ENCODE data around the gene GIT1. TPM values are rescaled to one million over a fixed set of nuclear protein-coding genes. Genes with fewer than 3 reads are reported as not detected.

GIT1 gene
- total and polyA plus RNA-seq, 11 donors, result 23.0 to 52.9 (median 31.4) TPM

- H3K9me3 ChIP-seq, result no peaks in the 10 kb centered on the region
- ATAC-seq (no peak), DNase-seq (no peak)
- TF ChIP-seq CTCF (IDR thresholded peaks at IDR 0.05) (no peak), POLR2A (IDR thresholded peaks at IDR 0.05) (no peak)
- intact Hi-C loops (cut with DNase I), result no loop called here
- no peak overlapping the region for H3K27ac ChIP-seq
- H3K4me1 ChIP-seq, result peaks cover 0 to 22% (median 4%) of the 10 kb centered on the region in 12 donors
- H3K27me3 ChIP-seq, result no peaks in the 10 kb centered on the region
- H3K36me3 ChIP-seq, result peaks cover 0 to 3% (median 0%) of the 10 kb centered on the region in 9 donors
- H3K4me3 ChIP-seq, result no peak overlapping the region
These were observed 31.7 kb downstream of the GIT1 start for GRCh38 chr17:29557739-29558116.

- intact Hi-C loops (cut with DNase I), result no loop called here
These were observed 32.2 kb downstream of the GIT1 start for GRCh38 chr17:29557085-29557738.

GRCh38 chr17:29555840-29556239 is 33.6 kb downstream of the GIT1 start:
- no peaks in the 10 kb centered on the region for H3K27me3 ChIP-seq
- 82 to 87% (median 85%) methylated on average over 3 of the region's 3 CpGs for WGBS, 4 donors
- peaks cover 0 to 3% (median 0%) of the 10 kb centered on the region in 12 donors for H3K4me1 ChIP-seq
- no peak overlapping the region for H3K4me3 ChIP-seq
- TF ChIP-seq POLR2A (IDR thresholded peaks at IDR 0.05) (no peak), CTCF (IDR thresholded peaks at IDR 0.05) (no peak)
- no peak overlapping the region for H3K27ac ChIP-seq
- ATAC-seq, result no peak
- no peak for DNase-seq
- no peaks in the 10 kb centered on the region for H3K36me3 ChIP-seq
- no peaks in the 10 kb centered on the region for H3K9me3 ChIP-seq
- intact Hi-C loops (cut with DNase I), result no loop called here

More at GRCh38 chr17:29557085-29557738, 32.2 kb downstream of the GIT1 start:
- TF ChIP-seq POLR2A (IDR thresholded peaks at IDR 0.05), result no peak
- TF ChIP-seq CTCF (IDR thresholded peaks at IDR 0.05), result no peak
- no peak overlapping the region for H3K27ac ChIP-seq
- no peaks in the 10 kb centered on the region for H3K27me3 ChIP-seq
- no peaks in the 10 kb centered on the region for H3K9me3 ChIP-seq
- DNase-seq, result no peak
- peaks cover 0 to 3% (median 0%) of the 10 kb centered on the region in 9 donors for H3K36me3 ChIP-seq
- WGBS, 4 donors, result 89 to 95% (median 91%) methylated on average over 1 of the region's 1 CpG
- peaks cover 0 to 16% (median 4%) of the 10 kb centered on the region in 12 donors for H3K4me1 ChIP-seq
- H3K4me3 ChIP-seq, result no peak overlapping the region
- ATAC-seq, result no peak

GRCh38 chr17:29549177-29549923 is 40.1 kb downstream of the GIT1 start:
- Histone ChIP-seq H3K36me3 (peaks cover 0 to 24% (median 9%) of the 10 kb centered on the region in 9 donors), H3K4me1 (peaks cover 0 to 15% (median 6%) of the 10 kb centered on the region in 12 donors), H3K27ac (no peak overlapping the region), H3K9me3 (no peaks in the 10 kb centered on the region), H3K4me3 (no peak overlapping the region), H3K27me3 (no peaks in the 10 kb centered on the region)
- intact Hi-C loops (cut with DNase I), result no loop called here
- no peak for DNase-seq
- WGBS, 4 donors, result 33 to 38% (median 34%) methylated on average over 5 of the region's 5 CpGs
- ATAC-seq, result peak in 2 of 4 donors; percentile 18 to 22
- TF ChIP-seq POLR2A (IDR thresholded peaks at IDR 0.05), result no peak
- no peak for TF ChIP-seq CTCF (IDR thresholded peaks at IDR 0.05)

All from heart left ventricle (tissue), 16 donors.